Measurements from ENCODE around the gene WNT4.

Gene WNT4

DNA sequence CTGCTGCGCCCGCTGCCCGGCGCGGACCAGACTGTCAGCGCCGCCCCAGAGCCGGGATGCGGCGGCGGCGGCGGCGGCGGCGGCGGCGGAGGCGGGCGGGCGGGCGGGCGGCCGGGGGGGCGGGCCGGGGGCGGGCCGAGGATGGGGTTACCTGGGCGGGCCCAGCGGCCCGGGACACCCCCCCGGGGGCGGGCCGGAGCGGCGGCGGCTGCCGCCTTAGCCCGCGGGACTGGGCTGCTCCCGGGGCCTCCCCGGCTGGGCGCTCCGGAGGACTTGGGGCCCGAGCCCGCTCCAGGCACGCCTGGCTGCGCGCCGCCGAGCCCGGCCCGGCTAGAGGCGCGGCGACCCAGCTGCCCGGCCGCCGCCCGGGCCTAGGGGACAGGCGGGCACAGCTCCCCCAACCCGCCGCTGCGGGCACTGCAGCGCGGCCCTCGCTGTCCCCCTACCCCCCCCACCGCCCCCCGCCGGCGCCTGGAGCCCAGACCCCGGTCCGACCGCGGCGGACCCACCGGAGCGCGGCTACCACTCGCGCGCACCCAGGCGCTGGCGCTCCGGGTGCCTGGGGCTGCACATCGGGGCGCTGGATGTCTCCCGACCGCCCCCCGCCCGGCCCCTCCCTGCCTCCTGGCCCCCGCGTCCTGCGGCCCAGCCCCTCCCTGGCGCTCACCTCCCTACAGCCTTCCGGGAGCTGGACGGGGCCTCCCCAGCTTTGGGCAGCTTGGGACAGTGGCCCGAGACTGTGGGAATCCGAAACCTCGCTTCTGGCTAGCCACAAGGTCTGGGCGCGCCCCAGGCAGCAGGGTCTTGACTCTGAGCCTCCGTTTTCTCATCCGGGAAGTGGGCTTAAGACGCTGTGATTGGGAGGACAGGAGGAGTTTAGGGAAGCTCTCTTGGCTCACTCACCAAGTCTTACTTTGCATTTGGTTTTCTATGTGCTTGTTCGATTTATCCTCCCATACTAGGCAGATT lies at the start of gene WNT4:
Gene WNT4 (minus strand): TSS at position 33 of the 969 bp plus-strand sequence. CDS start 175 bp downstream, outside the sequence.
- TF ChIP-seq, protein P1, sequence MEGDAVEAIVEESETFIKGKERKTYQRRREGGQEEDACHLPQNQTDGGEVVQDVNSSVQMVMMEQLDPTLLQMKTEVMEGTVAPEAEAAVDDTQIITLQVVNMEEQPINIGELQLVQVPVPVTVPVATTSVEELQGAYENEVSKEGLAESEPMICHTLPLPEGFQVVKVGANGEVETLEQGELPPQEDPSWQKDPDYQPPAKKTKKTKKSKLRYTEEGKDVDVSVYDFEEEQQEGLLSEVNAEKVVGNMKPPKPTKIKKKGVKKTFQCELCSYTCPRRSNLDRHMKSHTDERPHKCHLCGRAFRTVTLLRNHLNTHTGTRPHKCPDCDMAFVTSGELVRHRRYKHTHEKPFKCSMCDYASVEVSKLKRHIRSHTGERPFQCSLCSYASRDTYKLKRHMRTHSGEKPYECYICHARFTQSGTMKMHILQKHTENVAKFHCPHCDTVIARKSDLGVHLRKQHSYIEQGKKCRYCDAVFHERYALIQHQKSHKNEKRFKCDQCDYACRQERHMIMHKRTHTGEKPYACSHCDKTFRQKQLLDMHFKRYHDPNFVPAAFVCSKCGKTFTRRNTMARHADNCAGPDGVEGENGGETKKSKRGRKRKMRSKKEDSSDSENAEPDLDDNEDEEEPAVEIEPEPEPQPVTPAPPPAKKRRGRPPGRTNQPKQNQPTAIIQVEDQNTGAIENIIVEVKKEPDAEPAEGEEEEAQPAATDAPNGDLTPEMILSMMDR (IDR thresholded peaks at IDR 0.05; ENCODE audit: low read length): no peak
- H3K4me2 ChIP-seq (ENCODE audit: low read length): peak within 1 kb of the TSS; percentile 34; the same call in 1 of the 2 replicates

DNA sequence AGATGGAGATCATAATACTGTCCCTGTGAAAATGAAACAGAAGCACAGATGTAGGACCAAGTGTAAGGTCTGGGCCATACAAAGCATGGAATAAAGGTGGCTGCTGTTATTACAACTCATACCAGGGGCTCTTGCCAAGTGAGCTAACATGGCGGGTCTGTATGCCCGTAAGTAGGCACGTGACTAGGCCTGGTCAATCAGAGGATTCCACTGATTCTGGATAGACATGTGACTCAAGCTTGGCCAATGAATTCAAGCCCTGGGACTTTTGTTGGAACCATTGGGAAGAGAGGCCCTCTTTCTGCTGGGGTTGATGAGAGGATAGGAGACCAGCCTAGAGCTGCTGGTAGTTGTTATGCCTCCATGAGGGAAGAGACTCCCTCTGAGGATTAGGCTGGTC lies 47.8 kb upstream of the WNT4 start:
- no peaks in the 10 kb centered on the region for H3K79me2 ChIP-seq (ENCODE audit: insufficient read depth, low read length)
- no peak overlapping the region for H3K4me3 ChIP-seq (ENCODE audit: low read depth, low read length, poor library complexity, severe bottlenecking)
- no peak for TF ChIP-seq EZH2 (IDR thresholded peaks at IDR 0.05; ENCODE audit: borderline replicate concordance, low read length)
- TF ChIP-seq, protein P1 (IDR thresholded peaks at IDR 0.05; ENCODE audit: low read length): no peak
- no peaks in the 10 kb centered on the region for H3K4me1 ChIP-seq (ENCODE audit: insufficient read depth, low read length, severe bottlenecking)
- no peak overlapping the region for H3K9ac ChIP-seq (ENCODE audit: low read length)
- H3F3A ChIP-seq (ENCODE audit: insufficient read depth, low read length): no peaks in the 10 kb centered on the region
- H3K9me2 ChIP-seq (ENCODE audit: low read depth, low read length): no peaks in the 10 kb centered on the region
- no peak overlapping the region for H3K4me2 ChIP-seq (ENCODE audit: low read length)
- no peaks in the 10 kb centered on the region for H3K36me3 ChIP-seq (ENCODE audit: insufficient read depth, low read length)
- H3K9me3 ChIP-seq (ENCODE audit: low read length): no peaks in the 10 kb centered on the region
- H2AFZ ChIP-seq (ENCODE audit: low read length): no peak overlapping the region
- H3K27me3 ChIP-seq (ENCODE audit: insufficient read depth, low read length): no peaks in the 10 kb centered on the region
- H4K20me1 ChIP-seq (ENCODE audit: insufficient read depth, low read length): no peaks in the 10 kb centered on the region
- no peak overlapping the region for H3K27ac ChIP-seq (ENCODE audit: low read depth, low read length, poor library complexity, severe bottlenecking)

More for the DNA sequence above, at the start of gene WNT4:
- no peaks in the 10 kb centered on the region for H3K79me2 ChIP-seq (ENCODE audit: insufficient read depth, low read length)
- H3K9me2 ChIP-seq (ENCODE audit: low read depth, low read length): no peaks in the 10 kb centered on the region
- peaks cover 6% of the 10 kb centered on the region for H3K4me1 ChIP-seq (ENCODE audit: insufficient read depth, low read length, severe bottlenecking)
- H3K27me3 ChIP-seq (ENCODE audit: insufficient read depth, low read length): 0 out of 2 replicates have a peak, but pooled peaks cover 7% of the 10 kb centered on the region
- H4K20me1 ChIP-seq (ENCODE audit: insufficient read depth, low read length): no peaks in the 10 kb centered on the region
- no peaks in the 10 kb centered on the region for H3K36me3 ChIP-seq (ENCODE audit: insufficient read depth, low read length)
- H3K9ac ChIP-seq (ENCODE audit: low read length): no peak within 1 kb of the TSS
- no peak within 1 kb of the TSS for H3K27ac ChIP-seq (ENCODE audit: low read depth, low read length, poor library complexity, severe bottlenecking)
- H2AFZ ChIP-seq (ENCODE audit: low read length): no peak within 1 kb of the TSS
- H3K9me3 ChIP-seq (ENCODE audit: low read length): no peaks in the 10 kb centered on the region
- H3K4me3 ChIP-seq (ENCODE audit: low read depth, low read length, poor library complexity, severe bottlenecking): no peak within 1 kb of the TSS
- no peaks in the 10 kb centered on the region for H3F3A ChIP-seq (ENCODE audit: insufficient read depth, low read length)

DNA sequence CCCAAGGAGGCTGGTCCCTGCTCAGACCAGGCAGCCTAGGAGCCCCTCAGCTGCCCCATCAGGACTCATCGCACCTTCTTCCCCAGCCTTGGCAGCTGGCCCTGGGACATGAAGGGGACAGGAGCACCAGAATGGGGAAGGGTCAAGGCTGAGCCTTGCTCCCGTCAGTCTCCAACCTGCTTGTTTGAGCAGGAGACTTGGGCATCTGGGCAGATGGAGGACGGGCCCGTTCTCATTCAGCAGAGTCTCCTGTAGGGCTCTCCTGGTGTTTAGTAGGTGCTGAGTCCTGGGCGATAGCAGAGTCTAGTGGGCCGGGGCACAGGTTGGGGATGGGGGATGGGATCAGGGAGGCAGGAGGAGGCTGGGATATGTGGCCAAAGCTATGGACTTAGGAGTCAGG lies 47.4 kb upstream of the WNT4 start:
- Histone ChIP-seq H3K27me3 (ENCODE audit: insufficient read depth, low read length) (no peaks in the 10 kb centered on the region), H3F3A (ENCODE audit: insufficient read depth, low read length) (no peaks in the 10 kb centered on the region), H3K4me1 (ENCODE audit: insufficient read depth, low read length, severe bottlenecking) (no peaks in the 10 kb centered on the region), H3K36me3 (ENCODE audit: insufficient read depth, low read length) (no peaks in the 10 kb centered on the region), H2AFZ (ENCODE audit: low read length) (no peak overlapping the region), H3K4me2 (ENCODE audit: low read length) (no peak overlapping the region), H3K9me3 (ENCODE audit: low read length) (no peaks in the 10 kb centered on the region), H3K4me3 (ENCODE audit: low read depth, low read length, poor library complexity, severe bottlenecking) (no peak overlapping the region), H3K79me2 (ENCODE audit: insufficient read depth, low read length) (no peaks in the 10 kb centered on the region), H3K9ac (ENCODE audit: low read length) (no peak overlapping the region), H3K27ac (ENCODE audit: low read depth, low read length, poor library complexity, severe bottlenecking) (no peak overlapping the region), H3K9me2 (ENCODE audit: low read depth, low read length) (no peaks in the 10 kb centered on the region), H4K20me1 (ENCODE audit: insufficient read depth, low read length) (no peaks in the 10 kb centered on the region)
- TF ChIP-seq, protein P1 (IDR thresholded peaks at IDR 0.05; ENCODE audit: low read length): no peak
- no peak for TF ChIP-seq EZH2 (IDR thresholded peaks at IDR 0.05; ENCODE audit: borderline replicate concordance, low read length)

Data from OCI-LY1 (cell line).